Muscle of leg (tissue), 11 donors: ENCODE results near the gene CIBAR2. TPM values are rescaled to one million over a fixed set of nuclear protein-coding genes. Genes with fewer than 3 reads are reported as not detected.

Source experiments
- DNase-seq: peaks from one replicate; pipeline ENCODE4 v3.0.0; 2013
- H3K27ac ChIP-seq: one replicate; pipeline ENCODE4 v1.5.1; 2013; ENCODE audit warnings: mild to moderate bottlenecking, low read length, control low read depth
- H3K27me3 ChIP-seq: one replicate; pipeline ENCODE4 v1.6.1; 2013; ENCODE audit warnings: low read length; ENCODE audit not compliant: control insufficient read depth, insufficient read depth
- H3K36me3 ChIP-seq: one replicate; pipeline ENCODE4 v1.6.1; 2013; ENCODE audit warnings: low read length; ENCODE audit not compliant: control insufficient read depth, insufficient read depth
- H3K4me1 ChIP-seq: one replicate; pipeline ENCODE4 v1.6.1; 2013; ENCODE audit warnings: low read length; ENCODE audit not compliant: control insufficient read depth, insufficient read depth
- H3K4me3 ChIP-seq: one replicate; pipeline ENCODE4 v1.5.1; 2013; ENCODE audit warnings: low read length, control low read depth
- H3K9me3 ChIP-seq: replicated peaks from 2 replicates; pipeline ENCODE4 v1.6.1; 2013; ENCODE audit warnings: low read depth, low read length; ENCODE audit not compliant: control insufficient read depth
- WGBS: methylation state at CpG from one replicate; pipeline ENCODE4 v1.1.5; 2013; ENCODE audit warnings: missing lambda C conversion rate; ENCODE audit not compliant: insufficient coverage; 5-methylcytosine and 5-hydroxymethylcytosine counted together
- polyA plus RNA-seq, 8 donors: library from polyadenylated mRNA; unstranded; fragments of 120-200 nt; gene quantifications; one replicate each; pipeline versions ENCODE4 v1.2.1 to v1.2.3, GENCODE V29; 2013; ENCODE audit warnings: inconsistent platforms in 1 of 8, low replicate concordance in 1 of 8; ENCODE audit not compliant: insufficient read length in 8 of 8, insufficient read depth in 1 of 8
- total RNA-seq: library from RNA; stranded (reverse); fragments of 120-200 nt; gene quantifications from one replicate; pipeline ENCODE4 v1.2.4, GENCODE V29; 2013

Gene CIBAR2
- total and polyA plus RNA-seq, 9 donors = 0.18 to 0.30 TPM; not detected in 7

DNA sequence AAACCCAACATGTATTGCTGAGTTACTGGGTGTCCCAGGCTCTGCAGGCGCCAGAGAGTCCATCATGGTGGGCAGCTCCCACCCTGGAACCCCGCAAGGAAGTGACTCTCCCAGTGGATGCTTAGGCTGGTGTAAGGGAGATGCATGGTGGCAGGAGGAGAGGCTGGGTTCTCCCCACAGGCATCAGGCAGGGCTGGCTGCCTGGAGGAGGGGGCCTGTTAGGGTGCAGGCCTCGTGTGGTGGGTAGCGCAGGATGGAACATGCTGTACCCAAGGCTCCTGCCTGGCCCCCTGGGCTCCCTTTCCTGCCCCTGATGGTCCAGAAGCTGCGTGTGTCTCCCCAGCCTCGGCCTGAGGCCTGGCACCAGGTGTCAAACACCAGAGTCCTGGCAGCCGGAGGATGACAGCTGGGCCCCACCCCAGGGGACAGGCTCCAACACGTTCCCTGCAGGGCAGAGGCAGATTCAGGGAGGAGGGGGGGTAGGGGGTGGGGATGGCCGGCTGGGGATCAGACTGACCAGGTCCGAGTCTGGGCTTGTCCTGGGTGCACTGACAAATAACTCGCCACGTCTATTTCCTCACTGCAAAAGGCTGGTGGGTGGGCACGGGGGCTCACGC lies 40.2 kb upstream of the CIBAR2 start:
- peak overlapping the region; percentile 94 for H3K27ac ChIP-seq
- H3K4me3 ChIP-seq = no peak overlapping the region
- WGBS = 72% methylated on average over 9 of the region's 14 CpGs
- peaks cover 85% of the 10 kb centered on the region for H3K4me1 ChIP-seq
- DNase-seq = peak; percentile 83
- H3K36me3 ChIP-seq = no peaks in the 10 kb centered on the region
- no peaks in the 10 kb centered on the region for H3K9me3 ChIP-seq
- H3K27me3 ChIP-seq = no peaks in the 10 kb centered on the region

GRCh38 chr16:85151603-85152413 lies 39.5 kb upstream of the CIBAR2 start:
- Histone ChIP-seq H3K4me3 (no peak overlapping the region), H3K9me3 (no peaks in the 10 kb centered on the region), H3K4me1 (peaks cover 87% of the 10 kb centered on the region), H3K27ac (peak overlapping the region; percentile 94), H3K27me3 (no peaks in the 10 kb centered on the region), H3K36me3 (no peaks in the 10 kb centered on the region)
- WGBS = 45% methylated on average over 24 of the region's 24 CpGs
- DNase-seq = peak; percentile 86

- Histone ChIP-seq H3K4me3 (no peak overlapping the region), H3K9me3 (no peaks in the 10 kb centered on the region), H3K4me1 (peaks cover 89% of the 10 kb centered on the region), H3K27me3 (no peaks in the 10 kb centered on the region), H3K36me3 (no peaks in the 10 kb centered on the region), H3K27ac (peak overlapping the region; percentile 94)
- DNase-seq = no peak
- WGBS = 63% methylated on average over 8 of the region's 11 CpGs
These were observed 38.9 kb upstream of the CIBAR2 start for GRCh38 chr16:85151079-85151602.

DNA sequence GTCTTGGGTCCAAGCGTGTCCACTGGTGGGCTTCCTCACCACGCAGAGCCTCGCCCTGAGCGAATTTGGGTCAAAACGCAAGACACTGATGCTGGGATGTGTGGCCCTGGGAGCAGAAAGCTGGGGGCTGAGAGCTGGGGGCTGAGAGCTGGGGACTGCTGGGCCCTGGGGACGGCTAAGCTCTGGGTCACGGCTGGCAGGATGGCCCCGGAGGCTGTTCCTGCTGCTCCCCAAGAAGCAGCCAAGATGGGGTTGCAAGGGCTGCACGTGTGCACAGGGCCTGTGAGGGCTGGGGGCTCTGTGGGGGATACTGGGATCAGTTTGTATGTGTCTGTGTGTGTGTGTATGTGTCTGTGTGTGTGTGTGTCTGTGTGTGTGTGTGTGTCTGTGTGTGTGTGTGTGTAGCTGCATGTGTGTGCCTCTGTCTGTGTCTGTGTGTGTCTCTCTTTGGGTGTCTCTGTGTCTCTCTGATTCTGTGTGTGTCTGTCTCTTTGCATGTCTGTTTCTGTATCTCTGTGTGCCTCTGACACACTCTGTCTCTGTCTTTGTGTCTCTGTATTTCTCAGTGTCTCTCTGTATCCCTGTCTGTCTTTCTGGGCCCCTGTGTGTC lies 38.2 kb upstream of the CIBAR2 start:
- Histone ChIP-seq H3K27ac (no peak overlapping the region), H3K27me3 (no peaks in the 10 kb centered on the region), H3K9me3 (no peaks in the 10 kb centered on the region), H3K4me3 (no peak overlapping the region), H3K4me1 (peaks cover 91% of the 10 kb centered on the region), H3K36me3 (no peaks in the 10 kb centered on the region)
- WGBS = 77% methylated on average over 9 of the region's 9 CpGs
- no peak for DNase-seq

GRCh38 chr16:85149776-85150175 lies 37.5 kb upstream of the CIBAR2 start:
- H3K4me1 ChIP-seq = peaks cover 98% of the 10 kb centered on the region
- H3K27me3 ChIP-seq = no peaks in the 10 kb centered on the region
- H3K27ac ChIP-seq = no peak overlapping the region
- H3K36me3 ChIP-seq = no peaks in the 10 kb centered on the region
- no peak overlapping the region for H3K4me3 ChIP-seq
- no peaks in the 10 kb centered on the region for H3K9me3 ChIP-seq
- 32% methylated on average over 13 of the region's 14 CpGs for WGBS
- peak; percentile 46 for DNase-seq

DNA sequence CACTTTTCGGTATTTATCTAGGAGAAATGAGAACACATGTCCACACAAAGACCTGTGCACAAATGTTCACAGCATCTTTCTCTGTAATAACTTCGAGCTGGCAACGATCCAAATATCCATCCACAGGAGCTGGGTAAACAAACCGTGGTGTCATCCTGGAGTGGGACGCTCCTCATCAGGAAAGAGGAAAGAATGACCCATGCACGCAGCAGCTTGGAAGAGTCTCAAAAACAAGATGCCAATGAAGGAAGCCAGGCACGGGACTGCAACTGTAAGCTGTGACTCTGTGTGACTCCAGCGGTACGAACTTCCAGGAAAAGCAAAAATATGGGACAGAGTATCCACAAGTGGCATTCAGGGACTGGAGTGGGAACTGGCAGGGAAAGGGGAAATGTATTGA lies 36.7 kb upstream of the CIBAR2 start:
- Histone ChIP-seq H3K4me1 (peaks cover 99% of the 10 kb centered on the region), H3K27me3 (no peaks in the 10 kb centered on the region)

GRCh38 chr16:85146922-85147651 lies 34.8 kb upstream of the CIBAR2 start:
- Histone ChIP-seq H3K27me3 (no peaks in the 10 kb centered on the region), H3K9me3 (peaks cover 2% of the 10 kb centered on the region), H3K4me3 (no peak overlapping the region), H3K4me1 (peaks cover 100% of the 10 kb centered on the region), H3K27ac (peak overlapping the region; percentile 76), H3K36me3 (no peaks in the 10 kb centered on the region)
- WGBS = 14% methylated on average over 21 of the region's 27 CpGs
- peak; percentile 86 for DNase-seq

More for the DNA sequence above, 36.7 kb upstream of the CIBAR2 start:
- 33% methylated on average over 7 of the region's 9 CpGs for WGBS
- peak; percentile 61 for DNase-seq
- H3K9me3 ChIP-seq = peaks cover 2% of the 10 kb centered on the region
- no peak overlapping the region for H3K4me3 ChIP-seq
- H3K36me3 ChIP-seq = no peaks in the 10 kb centered on the region
- H3K27ac ChIP-seq = no peak overlapping the region

- 57% methylated on average over 4 of the region's 4 CpGs for WGBS
These were observed 34.2 kb upstream of the CIBAR2 start for GRCh38 chr16:85146532-85146797.

GRCh38 chr16:85145734-85146531 lies 33.7 kb upstream of the CIBAR2 start:
- peaks cover 2% of the 10 kb centered on the region for H3K9me3 ChIP-seq
- no peak for DNase-seq
- H3K36me3 ChIP-seq = no peaks in the 10 kb centered on the region
- peak overlapping the region; percentile 7 for H3K27ac ChIP-seq
- peaks cover 97% of the 10 kb centered on the region for H3K4me1 ChIP-seq
- no peak overlapping the region for H3K4me3 ChIP-seq
- no peaks in the 10 kb centered on the region for H3K27me3 ChIP-seq
- 65% methylated on average over 19 of the region's 20 CpGs for WGBS

More at GRCh38 chr16:85146532-85146797, 34.2 kb upstream of the CIBAR2 start:
- H3K9me3 ChIP-seq = peaks cover 2% of the 10 kb centered on the region
- DNase-seq = peak; percentile 48
- H3K4me3 ChIP-seq = no peak overlapping the region
- no peaks in the 10 kb centered on the region for H3K27me3 ChIP-seq
- H3K4me1 ChIP-seq = peaks cover 100% of the 10 kb centered on the region
- H3K27ac ChIP-seq = peak overlapping the region; percentile 76
- no peaks in the 10 kb centered on the region for H3K36me3 ChIP-seq
